Hepatocyte (in vitro differentiated cells): ENCODE measurements around the gene CELF4.

Experiments used
- EZH2phosphoT487 ChIP-seq: fragments of 200-600 bp; sonication (generic); IDR thresholded peaks from one replicate; pipeline ENCODE4 v1.6.1; 2018; ENCODE audit warnings: antibody characterized with exemption, mild to moderate bottlenecking, low read depth, moderate library complexity; ENCODE audit not compliant: unreplicated experiment, severe bottlenecking
- TF ChIP-seq, protein P1 (sequence below): fragments of 200-600 bp; sonication (generic); IDR thresholded peaks from 2 replicates; pipeline ENCODE4 v1.5.1; 2016; ENCODE audit warnings: antibody characterized with exemption, mild to moderate bottlenecking; ENCODE audit not compliant: poor library complexity

- TF ChIP-seq, protein P1, sequence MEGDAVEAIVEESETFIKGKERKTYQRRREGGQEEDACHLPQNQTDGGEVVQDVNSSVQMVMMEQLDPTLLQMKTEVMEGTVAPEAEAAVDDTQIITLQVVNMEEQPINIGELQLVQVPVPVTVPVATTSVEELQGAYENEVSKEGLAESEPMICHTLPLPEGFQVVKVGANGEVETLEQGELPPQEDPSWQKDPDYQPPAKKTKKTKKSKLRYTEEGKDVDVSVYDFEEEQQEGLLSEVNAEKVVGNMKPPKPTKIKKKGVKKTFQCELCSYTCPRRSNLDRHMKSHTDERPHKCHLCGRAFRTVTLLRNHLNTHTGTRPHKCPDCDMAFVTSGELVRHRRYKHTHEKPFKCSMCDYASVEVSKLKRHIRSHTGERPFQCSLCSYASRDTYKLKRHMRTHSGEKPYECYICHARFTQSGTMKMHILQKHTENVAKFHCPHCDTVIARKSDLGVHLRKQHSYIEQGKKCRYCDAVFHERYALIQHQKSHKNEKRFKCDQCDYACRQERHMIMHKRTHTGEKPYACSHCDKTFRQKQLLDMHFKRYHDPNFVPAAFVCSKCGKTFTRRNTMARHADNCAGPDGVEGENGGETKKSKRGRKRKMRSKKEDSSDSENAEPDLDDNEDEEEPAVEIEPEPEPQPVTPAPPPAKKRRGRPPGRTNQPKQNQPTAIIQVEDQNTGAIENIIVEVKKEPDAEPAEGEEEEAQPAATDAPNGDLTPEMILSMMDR: no peak
- no peak for TF ChIP-seq EZH2phosphoT487
These were observed 59.6 kb downstream of the CELF4 start for GRCh38 chr18:37506001-37506400.
